ENCODE data around the gene KIAA1586.

The KIAA1586 gene

DNA sequence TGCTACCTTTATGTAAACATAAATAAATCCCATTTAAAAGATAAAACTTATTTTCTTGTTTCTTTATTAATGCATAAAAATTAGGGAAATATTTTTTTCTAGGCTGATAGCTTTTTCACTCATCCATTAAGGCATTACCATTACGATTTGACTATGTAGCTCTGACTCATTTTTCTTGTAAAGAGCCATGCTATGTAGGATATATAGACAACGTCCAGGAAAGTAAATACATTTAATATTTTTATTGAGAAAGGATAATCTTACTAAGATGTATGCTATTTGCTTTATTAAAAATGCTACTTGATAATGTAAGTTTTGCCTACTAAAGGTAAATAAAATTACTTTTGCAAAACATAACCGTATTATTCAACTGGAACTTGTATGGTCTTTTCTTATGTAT lies 19.2 kb upstream of the KIAA1586 start:
- Histone ChIP-seq H3K9me3 (ENCODE audit: control insufficient read depth, insufficient read depth, low read length) (peaks cover 8% of the 10 kb centered on the region; the same call in 1 of the 2 replicates), H3F3A (ENCODE audit: control insufficient read depth, insufficient read depth) (no peaks in the 10 kb centered on the region), H3K27ac (ENCODE audit: low read depth, low read length) (no peak overlapping the region), H3K9me2 (replicated peaks; ENCODE audit: control insufficient read depth, low read length) (no peaks in the 10 kb centered on the region), H3K4me2 (ENCODE audit: low read length) (no peak overlapping the region), H3K27me3 (ENCODE audit: control insufficient read depth, low read length) (peaks cover 6% of the 10 kb centered on the region; the same call in 1 of the 2 replicates), H3K4me3 (ENCODE audit: low read length) (no peak overlapping the region), H3K4me1 (ENCODE audit: control insufficient read depth, low read length) (no peaks in the 10 kb centered on the region), H3K36me3 (ENCODE audit: control insufficient read depth, low read length) (no peaks in the 10 kb centered on the region), H3K79me2 (ENCODE audit: control insufficient read depth, low read length) (no peaks in the 10 kb centered on the region), H4K20me1 (ENCODE audit: control insufficient read depth, insufficient read depth, low read depth, low read length) (no peaks in the 10 kb centered on the region)
- TF ChIP-seq, protein P1, sequence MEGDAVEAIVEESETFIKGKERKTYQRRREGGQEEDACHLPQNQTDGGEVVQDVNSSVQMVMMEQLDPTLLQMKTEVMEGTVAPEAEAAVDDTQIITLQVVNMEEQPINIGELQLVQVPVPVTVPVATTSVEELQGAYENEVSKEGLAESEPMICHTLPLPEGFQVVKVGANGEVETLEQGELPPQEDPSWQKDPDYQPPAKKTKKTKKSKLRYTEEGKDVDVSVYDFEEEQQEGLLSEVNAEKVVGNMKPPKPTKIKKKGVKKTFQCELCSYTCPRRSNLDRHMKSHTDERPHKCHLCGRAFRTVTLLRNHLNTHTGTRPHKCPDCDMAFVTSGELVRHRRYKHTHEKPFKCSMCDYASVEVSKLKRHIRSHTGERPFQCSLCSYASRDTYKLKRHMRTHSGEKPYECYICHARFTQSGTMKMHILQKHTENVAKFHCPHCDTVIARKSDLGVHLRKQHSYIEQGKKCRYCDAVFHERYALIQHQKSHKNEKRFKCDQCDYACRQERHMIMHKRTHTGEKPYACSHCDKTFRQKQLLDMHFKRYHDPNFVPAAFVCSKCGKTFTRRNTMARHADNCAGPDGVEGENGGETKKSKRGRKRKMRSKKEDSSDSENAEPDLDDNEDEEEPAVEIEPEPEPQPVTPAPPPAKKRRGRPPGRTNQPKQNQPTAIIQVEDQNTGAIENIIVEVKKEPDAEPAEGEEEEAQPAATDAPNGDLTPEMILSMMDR (IDR thresholded peaks at IDR 0.05; ENCODE audit: low read depth, low read length, poor library complexity, severe bottlenecking), result no peak
- no peak for TF ChIP-seq EZH2phosphoT487 (IDR thresholded peaks at IDR 0.05; ENCODE audit: borderline replicate concordance, low read length)

DNA sequence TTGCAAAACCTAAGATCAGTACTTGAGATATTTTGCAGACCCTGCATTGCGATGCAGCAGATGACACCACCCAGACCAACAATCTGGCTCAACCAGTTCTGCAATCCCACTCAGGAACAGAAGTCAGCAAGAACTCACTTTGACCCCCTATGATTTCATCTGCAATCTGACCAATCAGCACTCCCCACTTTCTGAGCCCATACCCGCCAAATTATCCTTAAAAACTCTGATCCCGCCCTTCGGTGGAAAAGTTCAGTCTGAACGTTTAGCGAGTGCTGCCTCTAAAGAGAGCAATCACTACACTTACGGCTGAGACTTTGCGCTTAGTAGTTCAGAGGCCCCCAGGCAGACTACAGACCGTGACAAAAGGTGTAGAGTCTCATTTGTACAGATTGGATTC lies 17.3 kb upstream of the KIAA1586 start:
- Histone ChIP-seq H3K9me2 (replicated peaks; ENCODE audit: control insufficient read depth, low read length) (no peaks in the 10 kb centered on the region), H3K36me3 (ENCODE audit: control insufficient read depth, low read length) (no peaks in the 10 kb centered on the region), H3K79me2 (ENCODE audit: control insufficient read depth, low read length) (no peaks in the 10 kb centered on the region), H4K20me1 (ENCODE audit: control insufficient read depth, insufficient read depth, low read depth, low read length) (no peaks in the 10 kb centered on the region), H3F3A (ENCODE audit: control insufficient read depth, insufficient read depth) (no peaks in the 10 kb centered on the region), H3K27ac (ENCODE audit: low read depth, low read length) (no peak overlapping the region), H3K4me1 (ENCODE audit: control insufficient read depth, low read length) (no peaks in the 10 kb centered on the region), H3K4me3 (ENCODE audit: low read length) (no peak overlapping the region), H3K4me2 (ENCODE audit: low read length) (no peak overlapping the region), H3K27me3 (ENCODE audit: control insufficient read depth, low read length) (peaks cover 9% of the 10 kb centered on the region), H3K9me3 (ENCODE audit: control insufficient read depth, insufficient read depth, low read length) (peaks cover 8% of the 10 kb centered on the region; the same call in 1 of the 2 replicates)
- TF ChIP-seq EZH2phosphoT487 (IDR thresholded peaks at IDR 0.05; ENCODE audit: borderline replicate concordance, low read length), result no peak
- TF ChIP-seq, protein P1 (IDR thresholded peaks at IDR 0.05; ENCODE audit: low read depth, low read length, poor library complexity, severe bottlenecking), result no peak

DNA sequence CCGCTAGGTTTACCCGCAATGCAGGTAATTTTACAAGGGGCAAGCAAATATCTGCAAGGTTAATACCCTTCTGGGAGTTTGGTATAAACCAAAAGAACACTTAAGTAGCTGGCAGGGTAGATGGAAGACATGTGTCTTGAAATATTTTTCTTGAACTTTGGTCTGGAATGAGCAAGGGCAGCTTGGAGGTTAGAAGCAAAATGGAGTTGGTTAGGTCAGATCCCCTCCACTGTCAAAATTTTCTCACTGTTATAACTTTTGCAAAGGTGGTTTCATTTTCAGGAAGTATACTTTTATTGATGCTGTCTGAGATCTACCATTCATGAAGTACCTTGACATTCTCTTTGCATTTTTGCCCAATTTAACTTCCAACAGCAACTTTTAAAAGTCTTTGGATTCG lies 13.3 kb upstream of the KIAA1586 start:
- Histone ChIP-seq H3K4me3 (ENCODE audit: low read length) (no peak overlapping the region), H4K20me1 (ENCODE audit: control insufficient read depth, insufficient read depth, low read depth, low read length) (no peaks in the 10 kb centered on the region), H3K79me2 (ENCODE audit: control insufficient read depth, low read length) (no peaks in the 10 kb centered on the region), H3F3A (ENCODE audit: control insufficient read depth, insufficient read depth) (no peaks in the 10 kb centered on the region), H3K27ac (ENCODE audit: low read depth, low read length) (no peak overlapping the region), H3K9me3 (ENCODE audit: control insufficient read depth, insufficient read depth, low read length) (no peaks in the 10 kb centered on the region), H3K9me2 (replicated peaks; ENCODE audit: control insufficient read depth, low read length) (no peaks in the 10 kb centered on the region), H3K4me1 (ENCODE audit: control insufficient read depth, low read length) (no peaks in the 10 kb centered on the region), H3K36me3 (ENCODE audit: control insufficient read depth, low read length) (no peaks in the 10 kb centered on the region), H3K27me3 (ENCODE audit: control insufficient read depth, low read length) (peaks cover 16% of the 10 kb centered on the region), H3K4me2 (ENCODE audit: low read length) (no peak overlapping the region)
- TF ChIP-seq, protein P1 (IDR thresholded peaks at IDR 0.05; ENCODE audit: low read depth, low read length, poor library complexity, severe bottlenecking), result no peak
- no peak for TF ChIP-seq EZH2phosphoT487 (IDR thresholded peaks at IDR 0.05; ENCODE audit: borderline replicate concordance, low read length)
